WERI-Rb-1 (cell line): ENCODE results near the gene RASA1.

ENCODE experiments used
- DNase-seq: peaks from one replicate; pipeline ENCODE4 v3.0.0-alpha.2; 2020
- H3K27ac ChIP-seq: fragments of 250-450 bp; sonication (Bioruptor Pico); 2 replicates; pipeline ENCODE4 v1.5.1; 2020; ENCODE audit warnings: mild to moderate bottlenecking, moderate library complexity
- H3K27me3 ChIP-seq: fragments of 250-450 bp; sonication (Bioruptor Pico); 2 replicates; pipeline ENCODE4 v1.5.1; 2021; ENCODE audit warnings: mild to moderate bottlenecking, low read depth, moderate library complexity; ENCODE audit not compliant: insufficient read depth, severe bottlenecking
- H3K36me3 ChIP-seq: fragments of 250-450 bp; sonication (Bioruptor Pico); 2 replicates; pipeline ENCODE4 v1.5.1; 2020; ENCODE audit warnings: mild to moderate bottlenecking, moderate library complexity
- H3K4me3 ChIP-seq: 2 replicates; pipeline ENCODE4 v1.5.1; 2011; ENCODE audit warnings: low read depth, mild to moderate bottlenecking, control low read depth, low read length
- H3K9me3 ChIP-seq: fragments of 250-450 bp; sonication (Bioruptor Pico); 2 replicates; pipeline ENCODE4 v1.5.1; 2021; ENCODE audit warnings: mild to moderate bottlenecking, moderate library complexity; ENCODE audit not compliant: severe bottlenecking
- TF ChIP-seq, protein P1 (sequence below): IDR thresholded peaks from 2 replicates; pipeline ENCODE4 v1.5.1; 2011; ENCODE audit warnings: low read depth, mild to moderate bottlenecking, control low read depth, inconsistent platforms, low read length

RASA1 gene

DNA sequence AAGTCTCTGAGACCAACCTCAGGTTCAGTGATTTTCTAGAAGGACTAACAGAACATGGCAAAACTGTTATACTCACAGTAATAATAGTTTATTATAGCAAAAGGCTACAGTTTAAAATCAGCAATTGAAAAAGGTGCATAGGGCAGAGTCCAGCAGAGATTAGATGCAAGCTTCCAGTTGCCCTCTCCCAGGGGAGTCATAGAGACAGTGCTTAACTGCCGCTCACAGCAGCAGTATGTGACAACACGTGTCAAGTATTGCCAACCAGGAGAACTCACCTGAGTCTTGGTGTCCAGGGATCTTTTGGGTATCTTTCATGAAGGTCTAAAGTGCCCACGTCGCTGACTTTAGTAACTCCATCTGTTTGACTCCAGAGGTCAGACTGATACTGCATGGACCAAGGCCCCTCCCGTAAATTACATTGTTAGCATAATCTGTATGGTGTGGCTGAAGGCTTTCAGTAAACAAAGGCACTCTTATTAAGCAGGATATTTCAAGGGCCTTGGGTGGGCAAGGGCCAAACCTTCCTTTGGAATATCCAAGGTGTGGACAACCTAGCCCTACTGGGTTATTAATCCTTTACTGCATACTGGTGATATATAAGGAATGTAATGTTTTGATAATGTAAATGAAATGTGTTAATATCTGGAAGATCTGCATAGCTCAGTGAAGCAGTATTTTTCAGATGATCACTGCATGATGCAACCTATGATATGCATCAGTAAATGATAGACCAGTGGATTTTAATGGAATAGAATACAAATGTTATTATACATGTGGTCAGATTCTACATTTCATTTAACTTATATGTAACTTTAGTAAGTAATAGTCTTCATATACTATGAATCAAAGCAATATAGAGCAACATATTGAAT is 44.0 kb downstream of the RASA1 start:
- Histone ChIP-seq H3K4me3 (no peak overlapping the region), H3K36me3 (no peaks in the 10 kb centered on the region), H3K9me3 (no peaks in the 10 kb centered on the region), H3K27me3 (no peaks in the 10 kb centered on the region), H3K27ac (no peak overlapping the region)
- TF ChIP-seq, protein P1, sequence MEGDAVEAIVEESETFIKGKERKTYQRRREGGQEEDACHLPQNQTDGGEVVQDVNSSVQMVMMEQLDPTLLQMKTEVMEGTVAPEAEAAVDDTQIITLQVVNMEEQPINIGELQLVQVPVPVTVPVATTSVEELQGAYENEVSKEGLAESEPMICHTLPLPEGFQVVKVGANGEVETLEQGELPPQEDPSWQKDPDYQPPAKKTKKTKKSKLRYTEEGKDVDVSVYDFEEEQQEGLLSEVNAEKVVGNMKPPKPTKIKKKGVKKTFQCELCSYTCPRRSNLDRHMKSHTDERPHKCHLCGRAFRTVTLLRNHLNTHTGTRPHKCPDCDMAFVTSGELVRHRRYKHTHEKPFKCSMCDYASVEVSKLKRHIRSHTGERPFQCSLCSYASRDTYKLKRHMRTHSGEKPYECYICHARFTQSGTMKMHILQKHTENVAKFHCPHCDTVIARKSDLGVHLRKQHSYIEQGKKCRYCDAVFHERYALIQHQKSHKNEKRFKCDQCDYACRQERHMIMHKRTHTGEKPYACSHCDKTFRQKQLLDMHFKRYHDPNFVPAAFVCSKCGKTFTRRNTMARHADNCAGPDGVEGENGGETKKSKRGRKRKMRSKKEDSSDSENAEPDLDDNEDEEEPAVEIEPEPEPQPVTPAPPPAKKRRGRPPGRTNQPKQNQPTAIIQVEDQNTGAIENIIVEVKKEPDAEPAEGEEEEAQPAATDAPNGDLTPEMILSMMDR: no peak
- DNase-seq: no peak

DNA sequence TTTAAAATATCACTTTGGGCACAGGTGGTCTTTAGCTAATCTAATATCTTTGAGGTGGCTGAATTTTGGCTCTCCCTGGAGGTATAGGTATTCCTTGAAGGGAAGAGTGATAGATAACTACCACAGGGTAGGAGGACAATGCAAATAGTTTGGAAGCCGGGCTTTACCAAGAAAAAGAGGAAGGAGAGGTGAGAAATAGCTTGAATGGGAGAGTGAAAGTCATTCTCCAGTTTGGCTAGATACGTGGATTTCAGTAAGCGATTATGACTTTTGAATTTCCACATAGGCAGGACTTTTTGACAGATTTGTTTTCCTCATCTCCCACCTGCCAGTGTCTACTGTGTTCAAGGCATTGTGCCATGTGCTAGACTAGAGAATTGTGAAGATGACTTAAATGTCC is 45.5 kb downstream of the RASA1 start:
- no peak overlapping the region for H3K27ac ChIP-seq
- DNase-seq: no peak
- no peaks in the 10 kb centered on the region for H3K9me3 ChIP-seq
- no peaks in the 10 kb centered on the region for H3K36me3 ChIP-seq
- TF ChIP-seq, protein P1: no peak
- H3K27me3 ChIP-seq: no peaks in the 10 kb centered on the region
- no peak overlapping the region for H3K4me3 ChIP-seq

DNA sequence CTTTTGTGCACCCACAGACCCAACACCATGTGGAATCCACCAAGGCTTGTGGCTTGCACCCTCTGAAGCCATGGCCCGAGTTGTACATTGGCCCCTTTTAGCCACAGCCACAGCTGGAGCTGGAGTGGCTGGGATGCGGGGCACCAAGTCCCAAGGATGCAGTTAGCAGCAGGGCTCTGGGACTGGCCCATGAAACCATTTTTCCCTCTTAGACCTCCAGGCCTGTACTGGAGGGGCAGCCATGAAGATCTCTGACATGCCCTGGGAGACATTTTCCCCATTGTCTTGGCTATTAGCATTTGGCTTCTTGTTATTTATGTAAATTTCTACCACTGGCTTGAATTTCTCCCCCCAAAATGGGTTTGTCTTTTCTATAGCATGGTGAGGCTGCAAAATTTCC is 51.8 kb downstream of the RASA1 start:
- H3K9me3 ChIP-seq: peaks cover 4% of the 10 kb centered on the region
- no peak for DNase-seq
- H3K36me3 ChIP-seq: no peaks in the 10 kb centered on the region
- H3K27me3 ChIP-seq: no peaks in the 10 kb centered on the region
- H3K4me3 ChIP-seq: no peak overlapping the region
- H3K27ac ChIP-seq: no peak overlapping the region
- TF ChIP-seq, protein P1: no peak

DNA sequence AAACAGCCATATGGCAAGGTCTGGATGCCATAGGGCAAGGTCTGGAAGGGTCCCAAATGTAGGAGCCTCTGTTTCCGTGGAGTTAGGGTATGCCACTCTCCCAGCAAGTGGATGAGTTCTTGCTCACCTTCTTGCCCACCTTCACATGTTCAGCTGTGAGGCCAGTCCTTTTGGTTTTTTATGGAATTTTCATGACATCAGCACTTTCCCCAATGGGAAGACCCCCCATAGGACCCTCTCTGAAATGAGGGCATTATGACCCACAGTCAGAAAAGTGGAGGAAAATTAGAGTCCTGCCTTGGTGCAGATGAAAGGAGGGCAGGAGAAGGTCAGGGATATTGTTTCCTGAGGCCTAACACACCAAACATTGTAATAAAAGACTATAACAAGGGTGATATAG is 53.9 kb downstream of the RASA1 start:
- TF ChIP-seq, protein P1: no peak
- H3K27me3 ChIP-seq: no peaks in the 10 kb centered on the region
- H3K9me3 ChIP-seq: peaks cover 4% of the 10 kb centered on the region
- no peaks in the 10 kb centered on the region for H3K36me3 ChIP-seq
- H3K4me3 ChIP-seq: no peak overlapping the region
- no peak for DNase-seq
- no peak overlapping the region for H3K27ac ChIP-seq

DNA sequence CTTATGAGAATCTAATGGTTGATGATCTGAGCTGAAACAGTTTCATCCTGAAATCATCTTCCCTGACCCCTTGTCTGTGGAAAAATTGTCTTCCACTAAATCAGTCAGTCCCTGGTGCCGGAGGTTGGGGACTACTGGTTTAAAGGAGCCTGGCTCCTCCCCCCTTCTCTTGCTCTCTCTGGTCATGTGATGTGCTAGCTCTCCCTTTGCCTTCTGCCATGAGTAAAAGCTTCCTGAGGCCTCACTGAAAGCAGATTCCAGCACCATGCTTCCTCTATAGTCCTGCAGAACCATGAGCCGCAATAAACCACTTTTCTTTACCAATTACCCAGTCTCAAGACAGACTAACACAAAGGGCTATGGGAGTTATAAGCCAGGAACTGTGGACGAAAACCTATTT is 54.7 kb downstream of the RASA1 start:
- H3K9me3 ChIP-seq: peaks cover 4% of the 10 kb centered on the region
- no peak overlapping the region for H3K4me3 ChIP-seq
- H3K36me3 ChIP-seq: no peaks in the 10 kb centered on the region
- TF ChIP-seq, protein P1: no peak
- no peak for DNase-seq
- H3K27ac ChIP-seq: no peak overlapping the region
- no peaks in the 10 kb centered on the region for H3K27me3 ChIP-seq
